GM10847 (cell line): Measurements from ENCODE around the gene NLE1.

Experiments
- POLR2A ChIP-seq: IDR thresholded peaks from 2 replicates; pipeline ENCODE4 v1.6.1; 2011; ENCODE audit not compliant: insufficient read length; ENCODE audit errors: extremely low read depth

Gene NLE1

DNA sequence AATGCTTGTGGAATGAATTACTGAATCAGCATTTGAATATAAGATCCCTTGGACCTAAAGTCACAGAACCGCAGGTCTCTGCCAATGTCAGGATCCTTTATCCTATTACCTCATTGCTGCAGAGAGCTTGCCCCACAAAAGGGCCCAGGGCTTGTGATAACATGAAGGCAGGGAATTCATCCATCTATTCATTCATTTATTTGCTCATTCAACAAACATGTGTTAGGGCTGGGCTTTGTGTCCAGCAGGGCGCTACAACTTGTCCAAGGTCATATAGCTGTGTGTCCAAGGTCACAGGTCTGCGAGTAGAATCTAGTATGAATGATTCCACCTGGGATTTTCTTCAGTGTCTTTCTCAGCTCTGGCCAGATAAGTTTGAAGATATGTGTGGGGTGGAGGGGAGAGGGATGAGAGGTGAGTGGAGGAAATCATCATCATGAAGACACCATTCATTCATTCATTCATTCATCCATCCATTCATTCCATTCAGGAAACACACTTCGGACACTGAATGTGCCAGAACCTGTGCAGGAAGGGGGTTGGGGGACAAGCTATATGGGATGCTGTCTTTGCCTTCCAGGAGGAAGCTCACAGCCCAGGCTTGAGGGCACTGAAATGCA is 4.2 kb upstream of the NLE1 start:
- no peak for TF ChIP-seq POLR2A

DNA sequence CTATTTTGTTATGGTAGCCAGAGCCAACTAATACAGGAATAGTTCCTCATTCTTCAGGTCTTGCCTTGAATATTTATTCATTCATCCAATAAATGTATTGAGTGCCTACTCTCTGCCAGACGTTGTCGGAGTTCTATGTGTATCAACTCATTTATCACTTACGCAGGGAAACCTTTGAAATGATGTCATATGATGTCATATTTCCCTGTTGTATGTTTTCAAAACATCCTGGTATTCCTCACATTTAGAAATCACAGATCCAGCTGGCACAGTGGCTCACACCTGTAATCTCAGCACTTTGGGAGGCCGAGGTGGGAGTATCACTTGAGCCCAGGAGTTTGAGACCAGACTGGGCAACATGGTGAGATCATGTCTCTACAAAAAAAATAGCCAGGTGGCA is 2.7 kb upstream of the NLE1 start:
- no peak for TF ChIP-seq POLR2A

DNA sequence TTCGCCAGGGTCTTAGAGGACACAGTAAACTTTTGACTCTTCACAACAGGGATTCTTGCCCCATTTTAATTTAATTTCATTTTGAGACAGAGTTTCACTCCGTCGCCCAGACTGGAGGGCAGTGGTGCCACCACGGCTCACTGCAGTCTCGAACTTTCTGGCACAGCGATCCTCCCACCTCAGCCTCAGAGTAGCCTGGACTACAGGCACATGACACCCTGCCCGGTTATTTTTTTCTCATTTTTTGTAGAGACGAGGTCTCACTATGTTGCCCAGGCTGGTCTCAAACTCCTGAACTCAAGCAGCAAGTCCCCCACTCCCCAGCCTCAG is 329 bp upstream of the NLE1 start:
- no peak for TF ChIP-seq POLR2A

DNA sequence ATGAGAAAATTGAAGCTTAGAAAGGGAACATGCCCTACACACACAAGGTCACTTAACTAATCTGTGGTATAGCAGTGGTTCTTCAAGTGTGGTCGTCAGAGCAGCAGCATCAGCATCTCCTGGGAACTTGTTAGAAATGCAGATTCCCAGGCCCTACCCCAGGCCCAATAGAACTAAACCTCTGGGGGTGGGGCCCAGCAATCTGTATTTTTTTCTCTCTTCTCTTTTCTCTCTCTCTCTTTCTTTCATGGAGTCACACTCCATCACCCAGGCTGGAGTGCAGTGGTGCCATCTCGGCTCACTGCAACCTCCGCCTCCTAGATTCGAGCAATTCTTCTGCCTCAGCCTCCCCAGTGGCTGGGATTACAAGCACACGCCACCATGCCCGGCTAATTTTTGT is 3.9 kb downstream of the NLE1 start:
- TF ChIP-seq POLR2A = no peak

DNA sequence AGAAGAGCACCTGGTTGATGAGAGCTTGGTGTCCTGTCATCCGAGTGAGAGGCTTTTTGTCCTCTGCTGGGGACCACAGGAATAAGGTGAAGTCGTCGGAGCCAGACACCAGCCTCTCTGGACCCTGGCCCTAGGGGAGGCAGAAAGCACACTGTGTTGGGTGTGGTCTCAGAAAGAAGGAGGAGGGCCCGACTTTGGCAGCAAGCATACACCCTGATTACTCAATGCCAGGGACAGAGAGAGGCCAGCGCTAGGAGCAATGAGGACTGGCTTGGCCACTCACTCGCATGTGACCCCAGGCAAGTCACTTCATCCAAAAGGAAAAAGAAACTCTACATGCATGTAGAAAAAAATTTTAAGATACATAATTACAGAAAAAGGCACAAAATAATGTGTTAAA is 6.8 kb downstream of the NLE1 start:
- no peak for TF ChIP-seq POLR2A

DNA sequence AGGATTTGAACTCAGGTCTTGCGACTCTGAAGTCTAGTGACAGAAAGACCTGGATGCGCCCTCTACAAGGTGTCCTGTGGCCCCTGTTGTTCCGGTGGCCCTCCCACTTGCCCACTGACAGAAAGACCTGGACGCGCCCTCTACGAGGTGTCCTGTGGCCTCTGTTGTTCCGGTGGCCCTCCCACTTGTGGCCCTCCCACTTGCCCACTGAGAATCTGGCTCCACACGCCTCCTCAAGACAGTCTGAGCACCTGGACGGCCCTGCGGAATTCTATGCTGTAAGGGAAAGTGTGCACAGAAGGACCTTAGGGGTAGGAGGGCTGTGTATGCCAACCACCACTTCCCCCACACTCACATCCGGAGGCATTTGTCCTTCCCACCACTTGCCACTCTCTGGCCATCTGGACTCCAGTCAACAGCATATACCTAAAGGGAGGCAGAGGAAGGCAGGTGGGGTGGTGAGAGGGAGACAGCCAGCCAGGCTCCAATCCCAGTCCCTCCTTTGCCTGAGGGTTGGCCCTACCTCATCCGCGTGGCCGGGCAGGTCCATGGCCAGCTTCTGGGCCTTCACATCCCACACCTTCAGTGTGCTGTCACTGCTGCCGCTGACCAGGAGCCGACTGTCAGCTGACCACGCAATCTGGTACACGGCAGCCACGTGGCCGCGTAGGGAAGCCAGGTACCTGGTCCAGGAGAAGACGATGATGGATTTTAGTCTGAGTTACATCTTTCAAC is 9.1 kb downstream of the NLE1 start:
- no peak for TF ChIP-seq POLR2A

DNA sequence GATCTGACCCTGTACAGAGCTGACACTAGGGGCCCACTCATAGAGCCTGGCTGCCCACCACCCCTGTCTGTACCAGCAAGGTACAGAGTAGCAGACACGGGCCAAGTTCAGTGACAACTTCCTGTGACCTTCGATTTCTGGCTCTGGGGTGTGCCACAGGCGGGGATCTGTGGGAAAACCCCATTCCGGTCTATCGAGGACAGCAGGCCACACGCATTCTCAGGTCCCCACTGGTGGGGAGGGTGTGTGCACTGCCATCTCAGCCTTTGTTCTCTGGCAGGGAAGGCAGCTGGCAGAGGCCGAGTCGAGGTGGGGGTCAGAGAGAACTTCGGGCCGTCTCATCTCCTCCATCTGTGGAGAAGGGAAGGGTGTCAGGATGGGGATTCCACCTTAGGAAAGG is 10.0 kb downstream of the NLE1 start:
- no peak for TF ChIP-seq POLR2A

DNA sequence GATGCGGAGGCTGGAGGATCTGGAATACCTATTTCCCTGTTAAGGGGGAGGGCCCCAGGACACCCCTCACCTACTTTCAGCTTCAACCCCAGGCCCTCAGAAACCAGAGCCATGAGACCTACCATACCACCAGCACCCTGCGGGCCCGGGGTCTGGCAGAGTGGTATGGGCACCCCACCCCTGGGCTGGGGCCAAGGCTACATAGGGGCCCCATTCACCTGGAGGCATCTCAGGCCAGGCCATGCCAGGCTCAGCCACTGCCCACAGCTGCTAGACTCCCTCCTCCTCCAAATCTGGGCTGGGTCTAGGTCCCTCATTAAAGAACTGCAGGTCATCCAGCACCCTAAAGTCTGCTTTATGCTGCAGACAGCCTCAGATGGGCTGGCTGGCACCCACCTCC is 11.7 kb downstream of the NLE1 start:
- TF ChIP-seq POLR2A = no peak

DNA sequence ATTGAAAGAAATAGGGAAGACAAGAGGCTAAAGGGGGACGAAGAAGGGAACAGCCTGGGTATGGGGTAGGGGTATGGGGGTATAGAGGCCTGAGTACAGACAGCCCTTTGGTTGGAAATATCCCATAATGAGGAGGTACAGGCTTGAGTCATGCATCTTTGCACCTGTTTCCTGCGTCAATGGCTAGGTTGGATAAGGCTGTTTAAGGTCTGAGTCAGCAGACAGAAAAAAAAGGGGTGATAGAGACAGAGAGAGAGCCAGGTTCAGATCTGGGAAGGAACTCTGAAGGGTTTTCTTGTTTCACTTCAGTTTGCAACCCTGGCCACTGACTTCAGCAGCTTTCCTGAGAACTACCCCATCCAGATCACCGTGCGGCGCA is 12.1 kb downstream of the NLE1 start:
- no peak for TF ChIP-seq POLR2A

DNA sequence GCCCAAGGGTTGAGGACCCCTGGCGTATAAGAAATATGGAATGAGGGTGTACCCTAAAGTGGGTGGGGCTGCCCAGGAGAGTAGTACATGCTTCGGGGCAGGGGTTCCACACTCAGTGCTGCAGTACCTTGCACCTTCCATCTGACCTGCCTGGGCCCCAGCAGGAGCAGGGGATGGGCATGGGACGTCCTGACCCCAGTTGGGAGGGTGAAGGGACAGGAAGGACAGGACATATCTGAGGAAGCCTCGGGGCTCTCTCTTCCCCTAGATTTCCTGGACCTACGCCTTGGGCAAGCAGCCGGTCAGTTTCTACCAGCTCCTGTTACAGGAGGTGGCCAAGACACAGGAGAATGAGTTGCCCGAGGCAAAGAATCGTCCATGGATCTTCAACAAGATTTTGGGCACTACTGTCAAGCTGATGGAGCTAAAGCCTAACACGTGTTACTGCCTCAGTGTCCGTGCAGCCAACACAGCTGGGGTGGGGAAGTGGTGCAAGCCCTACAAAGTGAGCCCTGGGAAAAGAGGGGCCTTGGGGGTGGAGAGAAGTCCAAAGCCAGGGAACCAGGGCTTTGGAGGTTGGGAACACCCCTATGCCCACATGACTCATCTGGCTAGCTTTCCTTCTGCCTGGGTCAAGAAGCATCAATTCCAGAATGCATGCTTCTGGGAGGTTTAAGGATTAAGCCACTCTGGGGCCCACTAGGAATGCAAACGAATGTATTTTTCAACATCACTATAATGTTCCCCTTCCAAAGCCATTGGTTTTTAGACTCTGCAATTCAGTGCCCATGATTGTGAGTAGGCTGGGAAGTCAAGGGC is 12.7 kb downstream of the NLE1 start:
- TF ChIP-seq POLR2A = no peak

DNA sequence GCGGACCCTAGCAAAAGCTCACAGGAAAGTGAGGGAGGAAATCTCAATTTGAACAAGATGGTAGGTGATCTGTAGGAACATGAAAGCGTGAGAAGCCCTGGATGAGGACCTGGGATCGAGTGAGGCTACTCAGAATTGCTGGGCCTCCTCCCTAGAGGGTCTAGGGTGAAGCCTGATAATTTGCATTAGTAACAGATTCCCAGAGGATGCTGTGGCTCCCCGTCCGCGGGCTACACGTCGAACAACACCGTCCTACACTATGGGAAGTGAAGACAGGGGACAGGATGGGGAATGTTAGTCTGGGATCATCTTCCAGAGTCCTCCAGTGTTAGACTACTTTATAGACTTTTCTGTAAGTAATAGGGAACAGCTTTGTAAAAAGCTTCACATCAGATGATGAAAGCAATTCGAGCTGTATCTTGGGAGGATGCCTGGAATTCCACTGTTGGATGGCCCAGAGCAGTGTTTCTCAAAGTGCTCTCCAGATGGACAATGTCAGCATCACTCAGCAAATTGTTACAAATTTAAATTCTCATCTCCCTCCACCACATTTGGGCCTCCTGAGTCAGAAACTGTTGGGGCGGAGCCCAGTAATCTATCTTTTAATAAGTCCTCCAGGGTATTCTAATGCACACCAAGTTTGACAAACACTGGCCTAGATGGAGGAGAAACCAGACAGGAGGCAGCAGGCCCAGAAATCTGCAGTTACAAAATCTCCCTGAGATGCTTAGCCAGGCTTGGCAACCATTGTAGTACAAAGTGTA is 14.2 kb downstream of the NLE1 start:
- TF ChIP-seq POLR2A = no peak

DNA sequence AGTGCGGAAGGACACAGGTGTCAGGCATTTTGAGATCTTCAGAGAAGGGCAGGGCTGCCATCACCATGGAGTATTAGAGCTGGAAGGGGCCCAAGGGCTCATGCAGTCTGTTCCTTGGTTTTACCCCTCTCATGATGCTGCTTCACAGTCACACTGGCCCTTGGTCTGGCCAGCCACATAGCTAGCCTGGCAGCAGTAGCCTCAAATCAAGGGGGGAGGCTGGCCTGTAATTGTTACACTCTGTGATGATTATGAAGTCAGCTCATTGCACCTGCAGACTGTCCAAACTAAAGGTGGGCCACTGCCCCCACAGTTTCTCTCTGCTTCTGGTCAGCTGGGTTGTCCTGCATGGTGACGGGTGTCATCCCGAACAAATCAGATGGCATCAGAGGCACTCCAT is 20.8 kb downstream of the NLE1 start, which contains the start of gene FNDC8:
FNDC8 (plus strand) TSS at position 301 of the 400 bp plus-strand sequence; CDS start at position 380, 79 bp downstream.
- no peak for TF ChIP-seq POLR2A

DNA sequence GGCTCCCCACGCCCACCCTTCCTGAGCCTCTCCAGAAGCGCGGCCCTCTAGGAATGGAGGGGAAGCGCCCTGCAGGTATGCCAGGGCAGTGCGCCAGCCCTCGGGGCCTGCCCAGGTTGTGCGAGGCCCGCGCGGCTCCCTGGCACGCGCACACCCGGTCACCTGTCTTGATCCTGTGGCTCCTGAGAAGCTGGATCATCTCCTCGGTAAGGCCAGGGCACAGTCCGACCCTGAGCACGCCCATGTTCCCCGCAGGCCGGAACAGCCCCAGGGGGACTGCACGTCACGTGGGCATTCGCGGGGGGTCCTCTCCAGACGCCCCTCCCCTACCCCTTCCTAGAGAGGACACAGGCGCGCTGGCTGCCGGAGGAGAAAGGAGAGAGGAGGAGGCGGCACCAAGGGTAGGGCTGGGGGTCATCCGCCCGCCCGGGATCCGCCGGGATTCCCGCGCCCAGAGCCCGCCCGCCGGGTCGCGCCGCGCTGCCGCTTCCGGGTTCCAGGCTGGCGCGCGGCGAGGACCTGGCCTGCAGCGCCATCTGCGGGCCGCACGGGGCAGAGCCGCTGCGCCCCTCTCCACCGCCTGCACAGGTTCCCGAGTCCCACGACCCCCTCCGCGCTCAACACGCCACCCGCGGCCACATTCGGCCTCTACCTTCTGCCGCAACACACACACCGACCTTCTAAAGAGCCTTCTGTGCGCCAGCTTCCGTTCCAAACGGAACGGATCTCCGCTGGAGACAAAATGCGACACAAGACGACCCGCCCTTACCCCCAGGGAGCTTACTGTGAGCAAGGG is 22.5 kb downstream of the NLE1 start, which contains the start of gene RAD51D:
RAD51D (minus strand) TSS at position 491 of the 796 bp plus-strand sequence; CDS start at position 244, 247 bp downstream.
- peak; percentile 49 for TF ChIP-seq POLR2A

DNA sequence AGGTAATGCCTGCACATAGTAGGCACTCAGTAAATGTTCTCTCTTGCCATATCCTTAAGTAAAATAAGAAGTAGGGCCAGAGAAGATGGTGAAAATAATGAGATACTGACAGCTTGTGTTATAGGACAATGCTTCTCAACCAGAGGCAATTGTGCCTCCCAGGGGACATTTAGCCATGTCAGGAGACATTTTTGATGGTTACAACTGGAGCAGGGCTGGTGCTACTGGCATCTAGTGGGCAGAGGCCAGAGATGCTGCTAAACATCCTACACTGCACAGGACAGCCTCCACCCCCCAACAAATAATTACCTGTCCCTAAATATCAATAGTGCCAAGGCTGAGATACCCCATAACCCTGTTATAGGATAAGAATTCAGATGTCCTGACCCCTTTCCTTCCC is 24.1 kb downstream of the NLE1 start:
- no peak for TF ChIP-seq POLR2A
